ENCODE measurements around the gene COMTD1.
"Not testable (repeated sequence)": the region's sequence is repeated elsewhere in the genome, so short reads cannot be mapped to it uniquely, and the experiment has no call there.

Gene COMTD1

DNA sequence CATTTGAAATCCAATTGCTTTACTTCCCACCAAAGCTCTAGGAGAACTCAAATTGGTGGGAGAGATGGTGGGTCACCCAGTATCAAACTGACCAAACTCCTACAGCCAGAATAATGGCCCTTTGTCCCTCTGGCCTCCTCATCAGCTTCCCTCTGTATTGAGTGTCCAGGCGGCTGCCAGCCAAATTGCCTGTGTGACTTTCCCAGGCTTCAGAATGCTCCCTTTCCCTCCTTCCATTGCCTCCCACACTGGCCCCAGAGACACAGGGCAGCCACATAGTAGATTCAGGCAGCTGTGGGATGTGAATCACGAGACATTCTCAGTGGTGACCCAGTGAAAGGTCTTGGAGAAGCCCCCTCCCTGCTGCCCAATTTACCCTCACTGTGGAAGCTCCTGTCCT lies 37.9 kb downstream of the COMTD1 start:
- peak overlapping the region; percentile 44 for H3K27ac Mint-ChIP-seq
- DNase-seq, result no peak
- H3K4me1 Mint-ChIP-seq, result peaks cover 23% of the 10 kb centered on the region
- H3K4me3 Mint-ChIP-seq, result no peak overlapping the region
- H3K27me3 Mint-ChIP-seq (ENCODE audit: low read depth, poor library complexity), result peaks cover 19% of the 10 kb centered on the region
- TF ChIP-seq, protein P1, sequence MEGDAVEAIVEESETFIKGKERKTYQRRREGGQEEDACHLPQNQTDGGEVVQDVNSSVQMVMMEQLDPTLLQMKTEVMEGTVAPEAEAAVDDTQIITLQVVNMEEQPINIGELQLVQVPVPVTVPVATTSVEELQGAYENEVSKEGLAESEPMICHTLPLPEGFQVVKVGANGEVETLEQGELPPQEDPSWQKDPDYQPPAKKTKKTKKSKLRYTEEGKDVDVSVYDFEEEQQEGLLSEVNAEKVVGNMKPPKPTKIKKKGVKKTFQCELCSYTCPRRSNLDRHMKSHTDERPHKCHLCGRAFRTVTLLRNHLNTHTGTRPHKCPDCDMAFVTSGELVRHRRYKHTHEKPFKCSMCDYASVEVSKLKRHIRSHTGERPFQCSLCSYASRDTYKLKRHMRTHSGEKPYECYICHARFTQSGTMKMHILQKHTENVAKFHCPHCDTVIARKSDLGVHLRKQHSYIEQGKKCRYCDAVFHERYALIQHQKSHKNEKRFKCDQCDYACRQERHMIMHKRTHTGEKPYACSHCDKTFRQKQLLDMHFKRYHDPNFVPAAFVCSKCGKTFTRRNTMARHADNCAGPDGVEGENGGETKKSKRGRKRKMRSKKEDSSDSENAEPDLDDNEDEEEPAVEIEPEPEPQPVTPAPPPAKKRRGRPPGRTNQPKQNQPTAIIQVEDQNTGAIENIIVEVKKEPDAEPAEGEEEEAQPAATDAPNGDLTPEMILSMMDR (IDR thresholded peaks at IDR 0.05), result no peak
- peaks cover 18% of the 10 kb centered on the region for H3K36me3 Mint-ChIP-seq (ENCODE audit: low read depth)
- H3K9me3 Mint-ChIP-seq, result no peaks in the 10 kb centered on the region

DNA sequence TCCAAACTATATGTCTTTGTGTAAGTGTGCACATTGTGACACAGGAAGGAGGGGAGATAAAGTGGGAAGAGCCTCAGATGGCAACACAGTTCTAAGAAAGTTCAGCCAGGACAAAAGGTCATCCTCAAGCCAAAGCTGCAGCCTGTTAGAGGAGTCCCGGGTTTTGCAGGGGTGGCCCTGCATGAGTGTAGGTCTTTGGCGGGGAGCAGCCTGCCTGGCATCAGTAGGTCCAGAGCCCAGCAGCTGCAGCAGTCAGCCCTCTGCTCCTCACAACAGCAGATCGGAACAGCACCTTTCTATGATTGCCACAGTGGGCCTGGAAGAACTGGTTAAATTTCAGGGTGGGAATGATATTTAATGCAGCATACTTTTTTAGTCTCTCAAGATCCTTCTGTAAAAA lies 38.7 kb downstream of the COMTD1 start:
- DNase-seq, result no peak
- H3K9me3 Mint-ChIP-seq, result no peaks in the 10 kb centered on the region
- H3K36me3 Mint-ChIP-seq (ENCODE audit: low read depth), result peaks cover 18% of the 10 kb centered on the region
- peaks cover 15% of the 10 kb centered on the region for H3K27me3 Mint-ChIP-seq (ENCODE audit: low read depth, poor library complexity)
- TF ChIP-seq, protein P1 (IDR thresholded peaks at IDR 0.05), result no peak
- no peak overlapping the region for H3K4me3 Mint-ChIP-seq
- peaks cover 21% of the 10 kb centered on the region for H3K4me1 Mint-ChIP-seq
- no peak overlapping the region for H3K27ac Mint-ChIP-seq

DNA sequence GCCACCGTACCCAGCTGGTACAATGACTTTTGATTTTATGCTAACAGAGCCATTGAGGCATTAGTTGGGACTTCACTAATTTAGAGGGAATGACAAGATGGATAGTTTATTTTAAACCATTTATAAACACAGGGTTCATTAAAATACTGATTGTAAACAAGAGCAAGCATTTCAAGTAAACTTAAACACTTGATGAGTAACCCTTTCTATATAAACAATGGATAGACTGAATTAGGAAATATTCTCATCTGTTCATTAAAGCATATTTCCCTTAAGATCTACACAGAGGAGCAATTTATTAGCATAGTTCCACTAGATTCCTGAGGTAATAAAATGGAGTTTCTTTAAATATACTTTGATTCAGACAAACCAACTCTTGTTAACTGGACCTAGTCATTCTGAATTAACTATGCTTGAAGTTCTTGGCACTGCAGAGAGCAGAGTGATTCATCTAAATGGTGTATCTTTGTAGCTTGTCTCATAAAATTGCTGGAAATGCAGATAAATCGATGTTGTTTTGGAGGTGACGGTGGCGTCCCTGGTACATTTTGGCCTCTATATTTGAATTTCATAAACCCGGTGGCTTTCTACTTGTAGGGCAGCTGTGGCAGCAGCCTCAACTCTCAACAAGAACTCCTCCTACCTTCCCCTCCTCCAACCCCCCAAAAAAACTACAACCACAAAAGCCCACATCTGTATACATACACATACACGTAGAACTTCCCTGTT lies 40.6 kb downstream of the COMTD1 start:
- no peaks in the 10 kb centered on the region for H3K9me3 Mint-ChIP-seq
- TF ChIP-seq, protein P1 (IDR thresholded peaks at IDR 0.05), result no peak
- no peak overlapping the region for H3K4me3 Mint-ChIP-seq
- H3K4me1 Mint-ChIP-seq, result peaks cover 27% of the 10 kb centered on the region
- H3K36me3 Mint-ChIP-seq (ENCODE audit: low read depth), result peaks cover 18% of the 10 kb centered on the region
- no peak overlapping the region for H3K27ac Mint-ChIP-seq
- no peak for DNase-seq
- peaks cover 6% of the 10 kb centered on the region for H3K27me3 Mint-ChIP-seq (ENCODE audit: low read depth, poor library complexity)

DNA sequence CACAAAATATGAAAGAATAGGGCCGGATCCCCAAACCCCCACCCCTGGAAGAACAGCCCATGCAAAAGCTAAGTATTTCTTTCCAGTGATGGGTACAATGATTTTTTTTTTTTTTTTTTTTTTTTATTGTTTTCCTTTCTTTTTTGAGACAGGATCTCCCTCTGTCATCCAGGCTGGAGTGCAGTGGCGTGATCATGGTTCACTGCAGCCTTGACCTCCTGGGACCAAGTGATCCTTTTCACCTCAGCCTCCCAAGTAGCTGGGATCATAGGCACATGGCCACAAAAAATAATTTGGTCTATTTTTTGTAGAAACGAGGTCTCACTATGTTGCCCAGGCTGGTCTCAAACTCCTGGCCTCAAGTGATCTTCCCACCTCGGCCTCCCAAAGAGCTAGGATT lies 41.1 kb downstream of the COMTD1 start:
- H3K27ac Mint-ChIP-seq; DNase-seq; H3K9me3 Mint-ChIP-seq; H3K27me3 Mint-ChIP-seq (ENCODE audit: low read depth, poor library complexity); H3K4me3 Mint-ChIP-seq: not testable (repeated sequence)
- peaks cover 27% of the 10 kb centered on the region for H3K4me1 Mint-ChIP-seq
- H3K36me3 Mint-ChIP-seq (ENCODE audit: low read depth), result peaks cover 18% of the 10 kb centered on the region

DNA sequence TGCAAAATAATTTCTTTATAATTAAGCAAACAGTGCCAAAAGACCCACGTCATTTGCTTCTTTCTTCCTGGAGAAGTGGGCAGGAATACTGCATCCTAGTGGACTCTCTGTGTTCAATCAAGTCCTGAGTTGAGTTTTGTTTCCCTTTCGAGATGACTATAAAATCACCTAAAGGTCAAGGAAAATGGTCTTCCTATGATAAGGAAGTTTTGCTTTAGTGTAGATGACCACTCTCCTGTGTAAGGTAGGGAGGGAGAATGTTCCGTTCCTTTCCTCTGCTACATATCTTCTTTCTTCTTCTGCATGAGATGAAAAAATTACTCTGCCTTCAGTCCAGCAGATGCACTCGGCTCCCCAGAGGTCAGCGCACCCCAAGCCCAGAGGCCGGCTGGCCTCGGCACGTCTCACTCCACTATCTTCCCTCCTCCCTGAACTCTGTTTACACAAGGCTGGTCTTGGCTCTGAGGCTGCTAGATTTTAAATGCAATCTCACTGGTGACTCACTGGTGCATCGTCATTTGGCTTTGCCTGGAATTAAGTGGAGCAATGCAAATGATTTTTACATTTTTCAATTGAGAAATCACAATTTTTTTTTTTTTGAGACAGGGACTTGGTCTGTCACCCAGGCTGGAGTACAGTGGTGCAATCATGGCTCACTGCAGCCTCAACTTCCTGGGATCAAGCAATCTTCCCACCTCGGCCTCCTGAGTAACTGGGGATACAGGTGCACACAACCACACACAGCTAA lies 43.8 kb downstream of the COMTD1 start:
- H3K4me1 Mint-ChIP-seq, result peaks cover 18% of the 10 kb centered on the region

More for the DNA sequence above, 43.8 kb downstream of the COMTD1 start:
- Mint-ChIP-seq H3K27me3 (ENCODE audit: low read depth, poor library complexity) (peaks cover 2% of the 10 kb centered on the region), H3K9me3 (no peaks in the 10 kb centered on the region), H3K36me3 (ENCODE audit: low read depth) (peaks cover 18% of the 10 kb centered on the region), H3K4me3 (no peak overlapping the region), H3K27ac (peak overlapping the region; percentile 93)
- no peak for DNase-seq
- TF ChIP-seq, protein P1 (IDR thresholded peaks at IDR 0.05), result no peak
